Lower lobe of right lung (tissue), 2 donors: ENCODE measurements around the gene SELENOO. TPM values are rescaled to one million over a fixed set of nuclear protein-coding genes. Genes with fewer than 3 reads are reported as not detected.
A peak's percentile ranks its signal among the peaks of the same experiment; 100 is the strongest.

Experiments
- ATAC-seq, 2 donors: fragments of 200-7000 bp; cut with Tn5 transposase; one replicate each; pipeline ENCODE4 v1.9.1; 2020 to 2022; ENCODE audit warnings: mild to moderate bottlenecking in 2 of 2, moderate library complexity in 2 of 2
- DNase-seq: peaks from one replicate; pipeline ENCODE4 v3.0.0-alpha.2; 2020
- H3K27ac ChIP-seq: fragments of 200-600 bp; one replicate; pipeline ENCODE4 v1.8.0; 2022
- H3K27me3 ChIP-seq: fragments of 200-600 bp; one replicate; pipeline ENCODE4 v1.8.0; 2022; ENCODE audit warnings: low read depth
- H3K36me3 ChIP-seq: fragments of 200-600 bp; one replicate; pipeline ENCODE4 v1.8.0; 2022; ENCODE audit warnings: mild to moderate bottlenecking
- H3K4me1 ChIP-seq: fragments of 200-600 bp; one replicate; pipeline ENCODE4 v1.8.0; 2022
- H3K4me3 ChIP-seq: fragments of 200-600 bp; one replicate; pipeline ENCODE4 v1.8.0; 2022; ENCODE audit warnings: mild to moderate bottlenecking
- H3K9me3 ChIP-seq: fragments of 200-600 bp; one replicate; pipeline ENCODE4 v1.8.0; 2022
- CTCF ChIP-seq: fragments of 200-600 bp; IDR thresholded peaks from one replicate; pipeline ENCODE4 v1.8.0; 2022; ENCODE audit warnings: antibody characterized with exemption, mild to moderate bottlenecking
- intact Hi-C: fragments of 100-400 bp; cut with DNase I; formaldehyde crosslinking; loops from one replicate; pipeline ENCODE4 v1.11.0; 2022
- total RNA-seq: library from RNA; stranded (reverse); fragmentation: NEBNext Ultra II Directional; extraction: Animal tissue kit (Norgen Biotek cat#: 25700); gene quantifications from one replicate; pipeline ENCODE4 v1.2.1, GENCODE V29; 2021
- donor health status: DM: no; HTN: yes; CAD: no; lungs with severe emphysema.

SELENOO gene
- total RNA-seq, 1 donor from 2014 or later: 18.7 TPM

- peaks cover 13% of the 10 kb centered on the region for H3K4me1 ChIP-seq
- peaks cover 60% of the 10 kb centered on the region for H3K36me3 ChIP-seq
- DNase-seq: no peak
- no peak overlapping the region for H3K4me3 ChIP-seq
- no peaks in the 10 kb centered on the region for H3K27me3 ChIP-seq
- TF ChIP-seq CTCF: peak; percentile 13
- H3K27ac ChIP-seq: no peak overlapping the region
- intact Hi-C loops: no loop called here
- no peaks in the 10 kb centered on the region for H3K9me3 ChIP-seq
- no peak for ATAC-seq
Observed at GRCh38 chr22:50236731-50237409, 36.1 kb downstream of the SELENOO start.

GRCh38 chr22:50238755-50239154, 37.9 kb downstream of the SELENOO start:
- no peaks in the 10 kb centered on the region for H3K9me3 ChIP-seq
- DNase-seq (no peak), ATAC-seq (no peak)
- no peak overlapping the region for H3K27ac ChIP-seq
- H3K4me3 ChIP-seq: no peak overlapping the region
- H3K27me3 ChIP-seq: no peaks in the 10 kb centered on the region
- TF ChIP-seq CTCF: no peak
- intact Hi-C loops: no loop called here
- peaks cover 42% of the 10 kb centered on the region for H3K36me3 ChIP-seq
- peaks cover 32% of the 10 kb centered on the region for H3K4me1 ChIP-seq

GRCh38 chr22:50242406-50242949, 41.7 kb downstream of the SELENOO start:
- intact Hi-C loops: no loop called here
- Histone ChIP-seq H3K9me3 (no peaks in the 10 kb centered on the region), H3K27ac (no peak overlapping the region), H3K27me3 (no peaks in the 10 kb centered on the region), H3K4me3 (peak overlapping the region; percentile 82), H3K36me3 (peaks cover 43% of the 10 kb centered on the region), H3K4me1 (peaks cover 53% of the 10 kb centered on the region)
- TF ChIP-seq CTCF: no peak
- DNase-seq: no peak
- ATAC-seq: no peak

GRCh38 chr22:50243685-50244419, 43.0 kb downstream of the SELENOO start:
- intact Hi-C loops: no loop called here
- no peak for TF ChIP-seq CTCF
- DNase-seq (no peak), ATAC-seq (no peak)
- Histone ChIP-seq H3K27ac (peak overlapping the region; percentile 90), H3K9me3 (no peaks in the 10 kb centered on the region), H3K36me3 (peaks cover 33% of the 10 kb centered on the region), H3K27me3 (no peaks in the 10 kb centered on the region), H3K4me1 (peaks cover 59% of the 10 kb centered on the region), H3K4me3 (peak overlapping the region; percentile 82)

GRCh38 chr22:50244420-50245213, 43.8 kb downstream of the SELENOO start, which contains the start of gene TUBGCP6:
Gene TUBGCP6, minus strand, starts transcription at chr22:50245023. Its CDS starts 564 bp downstream, at chr22:50244459.
- Histone ChIP-seq H3K27ac (peak within 1 kb of the TSS; percentile 90), H3K9me3 (no peaks in the 10 kb centered on the region), H3K4me1 (peaks cover 64% of the 10 kb centered on the region), H3K27me3 (no peaks in the 10 kb centered on the region), H3K36me3 (peaks cover 25% of the 10 kb centered on the region), H3K4me3 (peak within 1 kb of the TSS; percentile 82)
- TF ChIP-seq CTCF: peak; percentile 28
- DNase-seq: peak; percentile 98
- ATAC-seq: peak; percentile 93 to 95
- intact Hi-C loops: no loop called here
